GM23338 (cell line): ENCODE data around the gene SRSF9. TPM values are rescaled to one million over a fixed set of nuclear protein-coding genes. Genes with fewer than 3 reads are reported as not detected.
"Not testable (repeated sequence)": the region's sequence is repeated elsewhere in the genome, so short reads cannot be mapped to it uniquely, and the experiment has no call there.

Experiments
- ATAC-seq: fragments of 200-7000 bp; cut with Tn5 transposase; 3 replicates; pipeline ENCODE4 v1.9.1; 2020
- DNase-seq: peaks from one replicate; pipeline ENCODE4 v3.0.0-alpha.2; 2015; ENCODE audit warnings: low spot score
- H2AFZ ChIP-seq: fragments of 200-600 bp; sonication (generic); 2 replicates; pipeline ENCODE4 v1.8.0; 2016; ENCODE audit warnings: antibody characterized with exemption, mild to moderate bottlenecking, moderate library complexity
- H3F3A ChIP-seq: fragments of 200-600 bp; sonication (generic); replicated peaks from 2 replicates; pipeline ENCODE4 v1.8.0; 2017; ENCODE audit warnings: antibody characterized with exemption, mixed run types, low read depth
- H3K27ac ChIP-seq: fragments of 200-600 bp; sonication (generic); 2 replicates; pipeline ENCODE4 v1.6.1; 2016; ENCODE audit warnings: low read depth
- H3K27me3 ChIP-seq: fragments of 200-600 bp; sonication (generic); 2 replicates; pipeline ENCODE4 v1.8.0; 2016; ENCODE audit warnings: mild to moderate bottlenecking, mixed run types, moderate library complexity; ENCODE audit not compliant: insufficient read depth
- H3K36me3 ChIP-seq: fragments of 200-600 bp; sonication (generic); 2 replicates; pipeline ENCODE4 v1.8.0; 2016; ENCODE audit warnings: mild to moderate bottlenecking; ENCODE audit not compliant: insufficient read depth
- H3K4me1 ChIP-seq: fragments of 200-600 bp; sonication (generic); 2 replicates; pipeline ENCODE4 v1.8.0; 2016; ENCODE audit warnings: mild to moderate bottlenecking, moderate library complexity; ENCODE audit not compliant: insufficient read depth
- H3K4me2 ChIP-seq: fragments of 200-600 bp; sonication (generic); 2 replicates; pipeline ENCODE4 v1.7.1; 2017; ENCODE audit warnings: mixed run types
- H3K4me3 ChIP-seq: fragments of 200-600 bp; sonication (generic); 2 replicates; pipeline ENCODE4 v1.6.1; 2016; ENCODE audit warnings: mixed run types
- H3K79me2 ChIP-seq: fragments of 200-600 bp; sonication (generic); replicated peaks from 2 replicates; pipeline ENCODE4 v1.8.0; 2017; ENCODE audit warnings: mild to moderate bottlenecking; ENCODE audit not compliant: insufficient read depth
- H3K9me2 ChIP-seq: fragments of 200-600 bp; sonication (generic); 2 replicates; pipeline ENCODE4 v1.8.0; 2017; ENCODE audit not compliant: insufficient read depth
- H4K20me1 ChIP-seq: fragments of 200-600 bp; sonication (generic); replicated peaks from 2 replicates; pipeline ENCODE4 v1.8.0; 2017; ENCODE audit warnings: mild to moderate bottlenecking; ENCODE audit not compliant: insufficient read depth
- H3K27ac Mint-ChIP-seq: 2 replicates; pipeline ENCODE4 v1.8.0; 2020; ENCODE audit warnings: inconsistent platforms, mild to moderate bottlenecking, moderate library complexity, mixed read lengths
- H3K27me3 Mint-ChIP-seq: 3 replicates; pipeline ENCODE4 v1.8.0; 2022; ENCODE audit warnings: low read depth, mild to moderate bottlenecking, moderate library complexity, mixed read lengths, inconsistent platforms; ENCODE audit not compliant: insufficient read depth, poor library complexity
- H3K36me3 Mint-ChIP-seq: 3 replicates; pipeline ENCODE4 v1.8.0; 2021; ENCODE audit warnings: low read depth, mild to moderate bottlenecking, inconsistent platforms, moderate library complexity, mixed read lengths
- H3K4me1 Mint-ChIP-seq: 3 replicates; pipeline ENCODE4 v1.8.0; 2020; ENCODE audit warnings: mild to moderate bottlenecking, inconsistent platforms, mixed read lengths
- H3K4me3 Mint-ChIP-seq: 3 replicates; pipeline ENCODE4 v1.8.0; 2021; ENCODE audit warnings: moderate library complexity, mild to moderate bottlenecking, inconsistent platforms, mixed read lengths
- H3K9me3 Mint-ChIP-seq: 3 replicates; pipeline ENCODE4 v1.8.0; 2020; ENCODE audit warnings: moderate library complexity, mild to moderate bottlenecking, inconsistent platforms, mixed read lengths
- CREB1 ChIP-seq: fragments of 250-450 bp; sonication (Bioruptor Pico); IDR thresholded peaks from 2 replicates; pipeline ENCODE4 v1.5.0; 2020; ENCODE audit warnings: low read depth, mild to moderate bottlenecking, moderate library complexity
- CTCF ChIP-seq, 2 experiments: fragments of 200-600 bp in 1 of 2; sonication (generic) in 1 of 2; conservative IDR thresholded peaks; 2 replicates each; pipeline versions ENCODE4 v1.5.1 to v1.6.1; 2016 to 2017; ENCODE audit warnings: antibody characterized with exemption in 2 of 2, low read depth in 2 of 2, mild to moderate bottlenecking in 2 of 2, moderate library complexity in 1 of 2
- ETS1 ChIP-seq: IDR thresholded peaks from 2 replicates; pipeline ENCODE4 v1.6.1; 2016; ENCODE audit warnings: antibody characterized with exemption
- EZH2phosphoT487 ChIP-seq: fragments of 200-600 bp; sonication (generic); IDR thresholded peaks from one replicate; pipeline ENCODE4 v1.8.1; 2018; ENCODE audit warnings: antibody characterized with exemption; ENCODE audit not compliant: unreplicated experiment
- JUNB ChIP-seq: IDR thresholded peaks from one replicate; pipeline ENCODE4 v1.6.1; 2016; ENCODE audit warnings: antibody characterized with exemption; ENCODE audit not compliant: unreplicated experiment
- NANOG ChIP-seq: IDR thresholded peaks from 2 replicates; pipeline ENCODE4 v1.6.1; 2016; ENCODE audit warnings: antibody characterized with exemption, borderline replicate concordance
- POLR2AphosphoS5 ChIP-seq: IDR thresholded peaks from 2 replicates; pipeline ENCODE4 v1.6.1; 2016; ENCODE audit warnings: antibody characterized with exemption, low read depth
- ZNF114 ChIP-seq: fragments of 250-450 bp; sonication (Bioruptor Pico); IDR thresholded peaks from 2 replicates; pipeline ENCODE4 v1.5.0; 2020; ENCODE audit warnings: mild to moderate bottlenecking, moderate library complexity
- ZNF331 ChIP-seq: fragments of 250-450 bp; sonication (Bioruptor Pico); IDR thresholded peaks from 2 replicates; pipeline ENCODE4 v1.5.0; 2020; ENCODE audit warnings: low read depth, mild to moderate bottlenecking, moderate library complexity
- ZNF462 ChIP-seq: fragments of 250-450 bp; sonication (Bioruptor Pico); IDR thresholded peaks from 2 replicates; pipeline ENCODE4 v1.5.0; 2020; ENCODE audit warnings: mild to moderate bottlenecking, moderate library complexity
- polyA plus RNA-seq: library from polyadenylated mRNA; unstranded; fragments of >200 nt; fragmentation: Nextera tagmentation; extraction: Ambion mirVana; gene quantifications from 2 replicates; pipeline ENCODE4 v1.2.1, GENCODE V29; 2016
- total RNA-seq: library from RNA; depleted of rRNA; stranded (reverse); fragments of >200 nt; shearing (Covaris generic); gene quantifications from 2 replicates; pipeline ENCODE4 v1.2.3, GENCODE V29; 2014

SRSF9 gene
- total and polyA plus RNA-seq, 2 experiments from 2014 or later = 250 to 481 TPM

GRCh38 chr12:120519324-120519723 lies 49.8 kb upstream of the SRSF9 start:
- H3K36me3 ChIP-seq = not testable (repeated sequence)

GRCh38 chr12:120515496-120515895 lies 45.9 kb upstream of the SRSF9 start:
- H3K36me3 ChIP-seq = no peaks in the 10 kb centered on the region
- no peaks in the 10 kb centered on the region; the same call in 1 of the 2 replicates for H4K20me1 ChIP-seq
- no peaks in the 10 kb centered on the region for H3K79me2 ChIP-seq
- DNase-seq = no peak
- ATAC-seq = no peak
- H3K4me3 ChIP-seq = no peak overlapping the region
- no peaks in the 10 kb centered on the region for H3K4me1 ChIP-seq
- peaks cover 20% of the 10 kb centered on the region for H3K36me3 Mint-ChIP-seq
- H3K4me2 ChIP-seq = no peak overlapping the region
- H3K27ac Mint-ChIP-seq = no peak overlapping the region
- no peaks in the 10 kb centered on the region for H3K27me3 ChIP-seq
- no peaks in the 10 kb centered on the region for H3F3A ChIP-seq
- no peak overlapping the region for H3K27ac ChIP-seq
- no peaks in the 10 kb centered on the region for H3K27me3 Mint-ChIP-seq
- H2AFZ ChIP-seq = no peak overlapping the region
- H3K9me3 Mint-ChIP-seq = no peaks in the 10 kb centered on the region
- H3K4me3 Mint-ChIP-seq = no peak overlapping the region
- no peaks in the 10 kb centered on the region for H3K9me2 ChIP-seq
- H3K4me1 Mint-ChIP-seq = no peaks in the 10 kb centered on the region
- TF ChIP-seq ETS1 = no peak
- TF ChIP-seq POLR2AphosphoS5 = no peak
- TF ChIP-seq NANOG = no peak
- no peak for TF ChIP-seq ZNF114 (CRISPR knock-in tag)
- TF ChIP-seq ZNF331 (CRISPR knock-in tag) = no peak
- no peak for TF ChIP-seq CREB1 (CRISPR knock-in tag)
- no peak for TF ChIP-seq EZH2phosphoT487
- TF ChIP-seq JUNB = no peak
- no peak for TF ChIP-seq ZNF462 (CRISPR knock-in tag)
- TF ChIP-seq CTCF (conservative IDR thresholded peaks at IDR 0.05; ENCODE audit: low read depth in 2 of 2) = no peak

More at GRCh38 chr12:120519324-120519723, 49.8 kb upstream of the SRSF9 start:
- not testable (repeated sequence) for H4K20me1 ChIP-seq, DNase-seq, H3K4me1 Mint-ChIP-seq, H3K27me3 Mint-ChIP-seq, H3K4me1 ChIP-seq, H3K9me2 ChIP-seq, H3K27ac Mint-ChIP-seq, H3K9me3 Mint-ChIP-seq, H3F3A ChIP-seq, H3K4me3 Mint-ChIP-seq, H3K27ac ChIP-seq, H2AFZ ChIP-seq, H3K27me3 ChIP-seq, H3K4me2 ChIP-seq, ATAC-seq, H3K4me3 ChIP-seq, H3K79me2 ChIP-seq
- H3K36me3 Mint-ChIP-seq = peaks cover 14% of the 10 kb centered on the region
